ENCODE results near the gene NHERF1. TPM values are rescaled to one million over a fixed set of nuclear protein-coding genes. Genes with fewer than 3 reads are reported as not detected.

Gene NHERF1
- total and polyA plus RNA-seq, 2 of the 13 experiments (the other 11 are each of a cell fraction or from before 2014, with no cell fraction given), result 169 to 269 TPM

GRCh38 chr17:74769856-74770497, 21.5 kb downstream of the NHERF1 start (continued):
- TF ChIP-seq ZBTB33 (CRISPR knock-in tag; IDR thresholded peaks at IDR 0.05), result no peak
- no peak for TF ChIP-seq ZNF230 (CRISPR knock-in tag; IDR thresholded peaks at IDR 0.05)
- TF ChIP-seq ZBTB25 (CRISPR knock-in tag; IDR thresholded peaks at IDR 0.05), result no peak
- TF ChIP-seq TRIM24 (CRISPR knock-in tag; IDR thresholded peaks at IDR 0.05), result no peak
- TF ChIP-seq HNRNPUL1 (IDR thresholded peaks at IDR 0.05; ENCODE audit: low read depth, low read length), result no peak
- no peak; the same call in 1 of the 2 replicates for TF ChIP-seq ZNF772 (CRISPR knock-in tag; IDR thresholded peaks at IDR 0.05)
- TF ChIP-seq NFE2L1 (CRISPR knock-in tag; IDR thresholded peaks at IDR 0.05; ENCODE audit: borderline replicate concordance), result no peak
- no peak for TF ChIP-seq THAP11 (CRISPR knock-in tag; IDR thresholded peaks at IDR 0.05)
- TF ChIP-seq EHMT2 (IDR thresholded peaks at IDR 0.05; ENCODE audit: borderline replicate concordance, low read depth, low read length), result no peak
- TF ChIP-seq KIAA2018 (CRISPR knock-in tag; IDR thresholded peaks at IDR 0.05; ENCODE audit: borderline replicate concordance), result no peak
- TF ChIP-seq PHF5A (CRISPR knock-in tag; IDR thresholded peaks at IDR 0.05; ENCODE audit: low read depth, unreplicated experiment), result no peak
- no peak for TF ChIP-seq GLMP (CRISPR knock-in tag; IDR thresholded peaks at IDR 0.05; ENCODE audit: borderline replicate concordance)
- TF ChIP-seq KDM2A (CRISPR knock-in tag; IDR thresholded peaks at IDR 0.05; ENCODE audit: borderline replicate concordance, low read depth), result no peak; the same call in 1 of the 2 replicates
- 0 out of 2 replicates have a peak, but pooled peaks have one; percentile 13 for TF ChIP-seq MTF2 (CRISPR knock-in tag; IDR thresholded peaks at IDR 0.05; ENCODE audit: borderline replicate concordance)
